Ishikawa (cell line): Measurements from ENCODE around the gene TMEM178B.

Source experiments
- CEBPB ChIP-seq: IDR thresholded peaks from 2 replicates; pipeline ENCODE4 v1.6.1; 2012
- CREB1 ChIP-seq: IDR thresholded peaks from 2 replicates; pipeline ENCODE4 v1.6.1; 2012; ENCODE audit warnings: low read depth
- EGR1 ChIP-seq: IDR thresholded peaks from 2 replicates; pipeline ENCODE4 v1.6.1; 2012
- EP300 ChIP-seq: IDR thresholded peaks from 2 replicates; pipeline ENCODE4 v1.6.1; 2012; ENCODE audit warnings: borderline replicate concordance
- FOXM1 ChIP-seq: IDR thresholded peaks from 2 replicates; pipeline ENCODE4 v1.6.1; 2012; ENCODE audit warnings: low read depth, borderline replicate concordance
- NFIC ChIP-seq: IDR thresholded peaks from 2 replicates; pipeline ENCODE4 v1.6.1; 2012
- RAD21 ChIP-seq: IDR thresholded peaks from 2 replicates; pipeline ENCODE4 v1.6.1; 2012; ENCODE audit warnings: low read depth
- TAF1 ChIP-seq: IDR thresholded peaks from 2 replicates; pipeline ENCODE4 v1.6.1; 2012; ENCODE audit warnings: low read depth, mild to moderate bottlenecking
- TCF12 ChIP-seq: IDR thresholded peaks from 2 replicates; pipeline ENCODE4 v1.6.1; 2012; ENCODE audit warnings: low read depth
- TEAD4 ChIP-seq: IDR thresholded peaks from 2 replicates; pipeline ENCODE4 v1.6.1; 2012
- YY1 ChIP-seq: IDR thresholded peaks from 2 replicates; pipeline ENCODE4 v1.6.1; 2012; ENCODE audit warnings: low read depth
- ZBTB7A ChIP-seq: IDR thresholded peaks from 2 replicates; pipeline ENCODE4 v1.6.1; 2012; ENCODE audit warnings: low read depth
- TF ChIP-seq, protein P1 (sequence below): IDR thresholded peaks from 2 replicates; pipeline ENCODE4 v1.6.1; 2012
- TF ChIP-seq, protein P2 (sequence below): IDR thresholded peaks from 2 replicates; pipeline ENCODE4 v1.6.1; 2012; ENCODE audit warnings: low read depth, mild to moderate bottlenecking
- TF ChIP-seq, protein P3 (sequence below): IDR thresholded peaks from 2 replicates; pipeline ENCODE4 v1.6.1; 2012

TMEM178B gene

DNA sequence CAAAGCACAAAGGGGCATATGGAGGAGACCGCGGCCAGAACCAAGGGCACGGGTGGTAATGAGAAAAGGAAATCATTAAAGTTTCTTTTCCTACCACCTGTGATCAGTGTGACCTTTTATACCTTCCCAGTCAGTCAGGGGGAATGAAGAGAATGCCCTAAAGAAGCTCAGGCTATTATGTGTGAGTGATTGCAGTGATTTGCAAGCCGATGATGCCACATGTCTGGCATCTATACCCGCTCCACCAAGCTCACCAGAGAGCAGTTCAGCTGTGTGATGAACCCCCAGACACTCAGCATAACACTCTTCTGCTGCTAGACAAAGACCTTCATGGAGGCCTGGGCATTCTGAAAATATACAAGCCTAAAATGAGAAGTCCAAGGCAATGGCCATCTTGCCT is 371.1 kb downstream of the TMEM178B start:
- TF ChIP-seq YY1 (no peak), NFIC (no peak), CREB1 (no peak), CEBPB (no peak), ZBTB7A (no peak), EGR1 (no peak), TAF1 (no peak), EP300 (no peak), TEAD4 (no peak), FOXM1 (no peak), TCF12 (no peak), RAD21 (no peak)
- TF ChIP-seq, protein P1, sequence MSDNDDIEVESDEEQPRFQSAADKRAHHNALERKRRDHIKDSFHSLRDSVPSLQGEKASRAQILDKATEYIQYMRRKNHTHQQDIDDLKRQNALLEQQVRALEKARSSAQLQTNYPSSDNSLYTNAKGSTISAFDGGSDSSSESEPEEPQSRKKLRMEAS: no peak
- TF ChIP-seq, protein P2, sequence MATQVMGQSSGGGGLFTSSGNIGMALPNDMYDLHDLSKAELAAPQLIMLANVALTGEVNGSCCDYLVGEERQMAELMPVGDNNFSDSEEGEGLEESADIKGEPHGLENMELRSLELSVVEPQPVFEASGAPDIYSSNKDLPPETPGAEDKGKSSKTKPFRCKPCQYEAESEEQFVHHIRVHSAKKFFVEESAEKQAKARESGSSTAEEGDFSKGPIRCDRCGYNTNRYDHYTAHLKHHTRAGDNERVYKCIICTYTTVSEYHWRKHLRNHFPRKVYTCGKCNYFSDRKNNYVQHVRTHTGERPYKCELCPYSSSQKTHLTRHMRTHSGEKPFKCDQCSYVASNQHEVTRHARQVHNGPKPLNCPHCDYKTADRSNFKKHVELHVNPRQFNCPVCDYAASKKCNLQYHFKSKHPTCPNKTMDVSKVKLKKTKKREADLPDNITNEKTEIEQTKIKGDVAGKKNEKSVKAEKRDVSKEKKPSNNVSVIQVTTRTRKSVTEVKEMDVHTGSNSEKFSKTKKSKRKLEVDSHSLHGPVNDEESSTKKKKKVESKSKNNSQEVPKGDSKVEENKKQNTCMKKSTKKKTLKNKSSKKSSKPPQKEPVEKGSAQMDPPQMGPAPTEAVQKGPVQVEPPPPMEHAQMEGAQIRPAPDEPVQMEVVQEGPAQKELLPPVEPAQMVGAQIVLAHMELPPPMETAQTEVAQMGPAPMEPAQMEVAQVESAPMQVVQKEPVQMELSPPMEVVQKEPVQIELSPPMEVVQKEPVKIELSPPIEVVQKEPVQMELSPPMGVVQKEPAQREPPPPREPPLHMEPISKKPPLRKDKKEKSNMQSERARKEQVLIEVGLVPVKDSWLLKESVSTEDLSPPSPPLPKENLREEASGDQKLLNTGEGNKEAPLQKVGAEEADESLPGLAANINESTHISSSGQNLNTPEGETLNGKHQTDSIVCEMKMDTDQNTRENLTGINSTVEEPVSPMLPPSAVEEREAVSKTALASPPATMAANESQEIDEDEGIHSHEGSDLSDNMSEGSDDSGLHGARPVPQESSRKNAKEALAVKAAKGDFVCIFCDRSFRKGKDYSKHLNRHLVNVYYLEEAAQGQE: no peak
- TF ChIP-seq, protein P3, sequence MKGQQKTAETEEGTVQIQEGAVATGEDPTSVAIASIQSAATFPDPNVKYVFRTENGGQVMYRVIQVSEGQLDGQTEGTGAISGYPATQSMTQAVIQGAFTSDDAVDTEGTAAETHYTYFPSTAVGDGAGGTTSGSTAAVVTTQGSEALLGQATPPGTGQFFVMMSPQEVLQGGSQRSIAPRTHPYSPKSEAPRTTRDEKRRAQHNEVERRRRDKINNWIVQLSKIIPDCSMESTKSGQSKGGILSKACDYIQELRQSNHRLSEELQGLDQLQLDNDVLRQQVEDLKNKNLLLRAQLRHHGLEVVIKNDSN: no peak

DNA sequence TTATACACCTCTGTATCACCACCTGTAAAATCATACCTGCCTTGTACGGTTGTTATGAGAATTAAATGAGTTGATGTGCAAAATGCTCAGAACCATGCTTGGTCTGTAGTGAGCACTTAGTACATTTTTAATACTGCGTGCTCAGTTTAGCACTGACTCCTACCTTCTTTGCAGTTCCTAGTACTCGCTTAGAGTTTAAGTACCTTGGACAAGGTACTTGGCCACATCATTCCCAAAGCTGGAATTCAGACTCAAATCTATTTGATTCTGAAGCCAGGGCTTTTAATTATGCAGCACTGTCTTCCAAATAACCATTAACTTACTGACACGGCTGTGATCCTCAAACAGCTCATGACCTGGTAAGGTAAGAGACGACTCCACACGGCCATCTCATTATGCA is 377.4 kb downstream of the TMEM178B start:
- TF ChIP-seq TCF12 (no peak), EP300 (no peak)
- TF ChIP-seq, protein P2: peak; percentile 76

DNA sequence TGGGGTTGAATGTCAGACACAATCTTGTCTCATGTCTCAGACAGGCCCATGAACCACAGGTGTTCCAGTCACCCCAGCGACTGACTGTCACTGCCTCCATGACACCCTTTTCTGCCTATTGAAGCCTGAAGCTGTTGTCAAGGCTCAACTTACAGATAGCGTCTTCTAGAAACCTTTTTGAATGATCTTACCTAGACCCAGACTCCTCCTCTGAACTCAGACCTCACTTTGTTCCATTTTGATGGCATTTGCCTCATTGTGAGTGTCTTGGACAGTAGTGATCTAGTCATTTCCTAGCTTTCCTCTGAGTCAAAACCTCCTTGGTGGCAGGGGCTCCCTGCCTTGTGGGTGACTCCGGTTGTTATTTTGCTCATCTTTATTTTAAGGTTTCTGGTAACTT is 379.0 kb downstream of the TMEM178B start:
- TF ChIP-seq FOXM1 (no peak), CEBPB (no peak), TEAD4 (no peak), RAD21 (no peak)

DNA sequence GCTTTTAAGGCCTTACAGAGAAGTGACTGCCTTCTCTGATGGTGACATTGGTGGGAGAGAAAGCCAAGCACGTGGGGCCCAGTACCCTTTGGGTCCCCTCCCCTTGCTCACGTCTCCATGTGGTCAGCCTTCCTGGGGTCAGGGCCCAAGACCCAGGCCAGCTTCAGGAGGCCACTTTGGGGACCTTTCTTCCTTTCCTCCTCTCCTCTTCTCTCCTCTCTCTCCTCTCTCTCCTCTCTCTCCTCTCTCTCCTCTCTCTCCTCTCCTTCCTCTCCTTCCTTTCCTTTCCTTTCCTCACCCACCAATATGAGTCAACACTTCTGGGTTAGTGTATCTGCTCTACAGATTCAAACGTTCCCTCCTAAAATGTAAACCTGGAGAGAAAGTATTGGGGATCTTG is 380.5 kb downstream of the TMEM178B start:
- TF ChIP-seq FOXM1: no peak
- TF ChIP-seq, protein P1: no peak
- TF ChIP-seq, protein P3: no peak

DNA sequence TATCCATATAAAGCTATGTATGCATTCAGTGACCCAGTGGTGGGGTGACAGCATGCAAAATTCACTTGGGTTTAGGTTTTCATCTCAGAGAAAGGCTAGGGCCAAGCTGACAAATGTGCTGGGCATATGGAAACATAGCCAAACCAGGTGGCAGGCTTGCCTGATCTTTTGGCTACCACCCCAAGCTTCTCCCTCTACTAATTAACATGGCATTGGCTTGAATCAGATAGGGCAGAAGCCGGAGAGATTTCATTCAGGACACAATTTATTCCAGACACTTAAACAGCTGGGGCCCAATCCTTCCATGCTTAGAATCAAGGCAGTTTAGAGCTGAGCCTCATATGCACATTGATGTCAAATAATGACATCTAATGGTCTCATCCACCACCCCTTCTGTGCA is 381.9 kb downstream of the TMEM178B start:
- TF ChIP-seq EGR1 (no peak), CREB1 (no peak), ZBTB7A (no peak), TEAD4 (no peak), TCF12 (no peak)
- TF ChIP-seq, protein P2: no peak

DNA sequence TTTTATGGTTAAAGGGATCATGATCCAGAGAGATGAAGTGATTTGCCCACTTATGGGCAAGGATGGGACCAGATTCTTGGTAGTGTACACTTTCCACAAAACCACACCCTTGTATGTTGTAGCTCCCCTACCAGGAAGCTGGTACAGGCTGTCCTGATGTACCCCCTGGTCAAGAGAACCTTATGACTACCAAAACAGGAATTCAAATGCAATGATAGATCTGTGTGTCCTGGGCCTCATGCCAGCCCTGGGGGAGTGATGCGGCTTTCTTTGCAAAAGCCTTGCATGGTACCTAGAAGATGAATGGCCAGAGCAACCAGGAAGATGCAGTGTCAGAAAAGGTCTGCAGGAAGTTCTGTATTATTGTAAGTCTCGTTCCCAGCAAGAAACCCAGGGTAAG is 382.4 kb downstream of the TMEM178B start:
- TF ChIP-seq YY1 (no peak), RAD21 (no peak), FOXM1 (no peak), TEAD4 (no peak), TAF1 (no peak), TCF12 (no peak), ZBTB7A (no peak), EP300 (no peak)
- TF ChIP-seq, protein P2: no peak
- TF ChIP-seq, protein P3: no peak
